SK-N-SH (cell line): Measurements from ENCODE around the gene CHMP6. TPM values are rescaled to one million over a fixed set of nuclear protein-coding genes. Genes with fewer than 3 reads are reported as not detected.

Source experiments
- CTCF ChIA-PET: fragments of 300-600, 350-600 bp; formaldehyde crosslinking; extraction: SDS; loops from one replicate; lab custom pipeline; 2021; lab: Yijun Ruan, JAX
- POLR2A ChIA-PET: fragments of 350-600 bp; sonication (Branson Sonifier 250); formaldehyde crosslinking; extraction: SDS; loops from one replicate; lab custom pipeline; 2020; ENCODE audit warnings: antibody characterized with exemption, inconsistent platforms; lab: Yijun Ruan, JAX
- DNase-seq: peaks from one replicate; pipeline ENCODE4 v3.0.0; 2012
- H2AFZ ChIP-seq: fragments of 200-600 bp; sonication (generic); 2 replicates; pipeline ENCODE4 v1.8.1; 2016; ENCODE audit warnings: antibody characterized with exemption, mild to moderate bottlenecking, low read depth
- H3F3A ChIP-seq: fragments of 200-600 bp; sonication (generic); replicated peaks from 2 replicates; pipeline ENCODE3; 2016; ENCODE audit warnings: antibody characterized with exemption, mild to moderate bottlenecking; ENCODE audit not compliant: insufficient read depth
- H3K27ac ChIP-seq, 2 experiments: fragments of 200-500 bp in 1 of 2; fragments of 200-600 bp in 1 of 2; sonication (Bioruptor generic) in 1 of 2; sonication (generic), shearing (Covaris generic) in 1 of 2; 2 replicates each; pipeline versions ENCODE4 v1.5.1 to v1.6.1; 2014 to 2016; ENCODE audit warnings: low read depth in 2 of 2, inconsistent platforms in 1 of 2, low read length in 1 of 2, mild to moderate bottlenecking in 1 of 2, mixed read lengths in 1 of 2
- H3K27me3 ChIP-seq: fragments of 200-600 bp; sonication (generic), shearing (Covaris generic); 2 replicates; pipeline ENCODE4 v1.6.1; 2016; ENCODE audit warnings: mixed run types; ENCODE audit not compliant: insufficient read depth
- H3K36me3 ChIP-seq, 2 experiments: fragments of 200-500 bp in 1 of 2; fragments of 200-600 bp in 1 of 2; sonication (Bioruptor generic) in 1 of 2; sonication (generic) in 1 of 2; replicated peaks in 1 of 2; 2 replicates each; pipeline versions ENCODE3 to v1.5.1; 2014 to 2016; ENCODE audit warnings: low read length in 1 of 2, mild to moderate bottlenecking in 1 of 2; ENCODE audit not compliant: insufficient read depth in 2 of 2, control insufficient read depth in 1 of 2
- H3K4me1 ChIP-seq, 2 experiments: fragments of 200-500 bp in 1 of 2; fragments of 200-600 bp in 1 of 2; sonication (Bioruptor generic) in 1 of 2; sonication (generic), shearing (Covaris generic) in 1 of 2; 2 replicates each; pipeline versions ENCODE4 v1.5.1 to v1.6.1; 2014 to 2016; ENCODE audit warnings: low read depth in 1 of 2, low read length in 1 of 2, mixed run types in 1 of 2; ENCODE audit not compliant: insufficient read depth in 2 of 2, control insufficient read depth in 1 of 2
- H3K4me2 ChIP-seq: fragments of 200-600 bp; sonication (generic), shearing (Covaris generic); 2 replicates; pipeline ENCODE4 v1.6.1; 2017; ENCODE audit warnings: mixed run types
- H3K4me3 ChIP-seq, 2 experiments: fragments of 200-500 bp in 1 of 2; fragments of 200-600 bp in 1 of 2; sonication (Bioruptor generic) in 1 of 2; sonication (generic), shearing (Covaris generic) in 1 of 2; 2 replicates each; pipeline versions ENCODE4 v1.5.1 to v1.8.1; 2014 to 2016; ENCODE audit warnings: low read depth in 2 of 2, inconsistent platforms in 1 of 2, low read length in 1 of 2, mild to moderate bottlenecking in 1 of 2, mixed read lengths in 1 of 2, moderate library complexity in 1 of 2
- H3K79me2 ChIP-seq: fragments of 200-600 bp; sonication (generic); 2 replicates; pipeline ENCODE4 v1.8.1; 2017; ENCODE audit warnings: mild to moderate bottlenecking; ENCODE audit not compliant: insufficient read depth
- H3K9ac ChIP-seq: fragments of 200-600 bp; sonication (generic); 2 replicates; pipeline ENCODE4 v1.6.1; 2017; ENCODE audit warnings: mixed run types
- H3K9me2 ChIP-seq: fragments of 200-600 bp; sonication (generic); 2 replicates; pipeline ENCODE4 v1.6.1; 2017; ENCODE audit warnings: mixed run types
- H3K9me3 ChIP-seq: fragments of 200-600 bp; sonication (generic); 2 replicates; pipeline ENCODE4 v1.6.1; 2017; ENCODE audit warnings: mixed run types, mild to moderate bottlenecking, moderate library complexity
- H4K20me1 ChIP-seq: fragments of 200-600 bp; sonication (generic); 2 replicates; pipeline ENCODE4 v1.6.1; 2017; ENCODE audit warnings: mild to moderate bottlenecking, mixed run types; ENCODE audit not compliant: insufficient read depth
- EP300 ChIP-seq, 2 experiments: IDR thresholded peaks; 2 replicates each; pipeline versions ENCODE4 v1.4.0 to v1.6.1; 2012; ENCODE audit warnings: borderline replicate concordance in 1 of 2, low read depth in 1 of 2, low read length in 1 of 2
- JUND ChIP-seq: IDR thresholded peaks from 2 replicates; pipeline ENCODE4 v1.4.0; 2012
- MEF2A ChIP-seq: IDR thresholded peaks from 2 replicates; pipeline ENCODE4 v1.4.0; 2012; ENCODE audit warnings: low read depth, borderline replicate concordance
- PBX3 ChIP-seq: IDR thresholded peaks from 2 replicates; pipeline ENCODE4; 2012
- RAD21 ChIP-seq: IDR thresholded peaks from 2 replicates; pipeline ENCODE4 v1.6.1; 2012; ENCODE audit warnings: mild to moderate bottlenecking, low read length
- TAF1 ChIP-seq: IDR thresholded peaks from 2 replicates; pipeline ENCODE4 v1.6.1; 2012; ENCODE audit warnings: low read depth, mild to moderate bottlenecking, low read length, moderate library complexity, borderline replicate concordance
- WGBS: methylation state at CpG from one replicate; pipeline ENCODE4 v1.1.6; 2017; ENCODE audit warnings: low lambda C conversion rate; 5-methylcytosine and 5-hydroxymethylcytosine counted together
- polyA plus RNA-seq, 3 experiments: library from polyadenylated mRNA; depleted of rRNA; stranded (reverse); fragments of >200 nt; gene quantifications; 2 replicates each; pipeline ENCODE4 v1.2.3, GENCODE V29; 2012

The CHMP6 gene
- polyA plus RNA-seq, 1 of the 3 experiments (the other 2 are of a cell fraction): 44.1 TPM

GRCh38 chr17:80947200-80947940 lies 44.3 kb upstream of the CHMP6 start:
- Histone ChIP-seq H3K4me2 (no peak overlapping the region), H3K4me3 (no peak overlapping the region), H3K9ac (no peak overlapping the region), H3K79me2 (no peaks in the 10 kb centered on the region), H2AFZ (no peak overlapping the region), H3K9me2 (no peaks in the 10 kb centered on the region), H3K4me1 (no peaks in the 10 kb centered on the region; a peak in 1 of 4 replicates), H3K27me3 (no peaks in the 10 kb centered on the region), H3F3A (no peaks in the 10 kb centered on the region), H4K20me1 (no peaks in the 10 kb centered on the region)
- 94% methylated on average over 18 of the region's 21 CpGs for WGBS
- POLR2A ChIA-PET: no interaction called here
- DNase-seq: no peak
- no peak for TF ChIP-seq TAF1
- TF ChIP-seq, all 33 proteins: peak for 0
- H3K36me3 ChIP-seq: peaks cover 0 to 35% of the 10 kb centered on the region in 2 experiments
- CTCF ChIA-PET: no interaction called here
- H3K27ac ChIP-seq: no peak overlapping the region
- no peaks in the 10 kb centered on the region for H3K9me3 ChIP-seq

DNA sequence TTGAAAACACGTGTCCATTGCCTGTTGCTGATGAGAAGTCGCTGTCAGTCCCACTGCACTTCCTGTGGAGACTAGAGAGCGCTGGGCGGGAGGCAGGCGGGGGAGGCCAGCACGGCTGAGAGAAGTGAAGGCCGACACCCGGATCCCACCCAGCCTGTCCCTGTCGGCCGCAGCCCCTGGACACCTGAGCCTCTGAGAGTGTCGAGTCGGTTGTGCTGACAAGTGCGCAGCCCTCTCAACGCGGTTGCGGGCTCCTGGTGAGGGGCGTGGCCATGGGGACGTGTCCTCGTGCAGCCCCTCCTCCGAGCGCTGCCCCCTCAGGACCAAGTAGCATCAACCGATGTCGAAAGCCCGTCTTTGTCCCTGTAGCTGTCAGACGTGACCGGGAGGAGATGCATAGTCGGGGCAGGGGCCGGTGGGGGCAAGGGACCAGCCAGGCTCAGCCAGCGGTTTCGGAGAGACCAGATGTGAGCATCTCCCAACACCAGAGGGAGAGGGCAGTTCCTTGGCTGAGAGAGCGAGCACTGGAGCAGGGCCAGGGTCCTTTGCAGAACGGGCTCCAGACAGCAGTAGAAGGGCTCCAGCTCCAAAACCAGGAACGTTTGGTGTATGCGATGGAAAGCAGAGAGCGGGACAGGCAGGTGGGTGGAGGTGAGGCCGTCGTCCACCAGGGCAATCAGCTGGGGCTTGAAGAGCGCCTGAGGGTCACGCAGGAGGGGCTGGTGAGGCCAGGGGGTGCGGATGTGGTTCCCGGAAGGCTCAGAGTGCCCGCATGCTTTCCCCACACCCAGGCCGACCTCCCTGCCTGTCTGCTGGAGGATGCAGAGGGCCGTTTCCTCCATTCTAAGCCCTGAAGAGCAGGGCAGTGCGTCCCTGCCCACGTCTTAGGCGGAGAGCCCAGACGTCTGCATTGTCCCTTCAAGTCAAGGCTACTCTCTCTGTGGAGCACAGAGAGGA lies 43.3 kb upstream of the CHMP6 start:
- H3K9ac ChIP-seq: no peak overlapping the region
- no peak overlapping the region for H3K4me3 ChIP-seq
- H4K20me1 ChIP-seq: no peaks in the 10 kb centered on the region
- no peak overlapping the region for H3K4me2 ChIP-seq
- H3K79me2 ChIP-seq: no peaks in the 10 kb centered on the region
- no peaks in the 10 kb centered on the region for H3K4me1 ChIP-seq
- TF ChIP-seq PBX3: no peak
- no peak for TF ChIP-seq JUND
- TF ChIP-seq MEF2A: no peak
- peak; percentile 27 for DNase-seq
- H3F3A ChIP-seq: no peaks in the 10 kb centered on the region
- no peaks in the 10 kb centered on the region for H3K9me2 ChIP-seq
- H3K36me3 ChIP-seq: peaks cover 3 to 33% of the 10 kb centered on the region in 2 experiments
- no peaks in the 10 kb centered on the region for H3K9me3 ChIP-seq
- ChIA-PET CTCF (interaction anchor here (0.7 to 1.7 kb wide), 4 partner anchors 20 to 521 kb away, joined by 3 to 7 read pairs (median 3); no protein-coding TSS in a partner anchor), POLR2A (no interaction called here)
- no peak overlapping the region for H2AFZ ChIP-seq
- H3K27me3 ChIP-seq: no peaks in the 10 kb centered on the region
- no peak overlapping the region for H3K27ac ChIP-seq
- 94% methylated on average over 46 of the region's 48 CpGs for WGBS

- no peaks in the 10 kb centered on the region for H3F3A ChIP-seq
- H3K36me3 ChIP-seq: peaks cover 3 to 33% of the 10 kb centered on the region in 2 experiments
- H3K79me2 ChIP-seq: no peaks in the 10 kb centered on the region
- no peak overlapping the region for H3K9ac ChIP-seq
- no peak overlapping the region for H2AFZ ChIP-seq
- no peaks in the 10 kb centered on the region for H3K27me3 ChIP-seq
- no peak overlapping the region for H3K4me3 ChIP-seq
- no peaks in the 10 kb centered on the region for H4K20me1 ChIP-seq
- POLR2A ChIA-PET: no interaction called here
- H3K4me1 ChIP-seq: no peaks in the 10 kb centered on the region
- no peak overlapping the region for H3K27ac ChIP-seq
- 92% methylated on average over 9 of the region's 16 CpGs for WGBS
- H3K9me2 ChIP-seq: no peaks in the 10 kb centered on the region
- DNase-seq: peak; percentile 51
- CTCF ChIA-PET: interaction anchor here (1.0 to 1.7 kb wide), 3 partner anchors 50 to 522 kb away, joined by 3 to 7 read pairs (median 3); no protein-coding TSS in a partner anchor
- no peaks in the 10 kb centered on the region for H3K9me3 ChIP-seq
- H3K4me2 ChIP-seq: no peak overlapping the region
- peak; percentile 26 for TF ChIP-seq RAD21
- no peak for TF ChIP-seq EP300 (IDR thresholded peaks at IDR 0.05; ENCODE audit: borderline replicate concordance in 1 of 2, low read depth in 1 of 2, low read length in 1 of 2)
These were observed 42.6 kb upstream of the CHMP6 start for GRCh38 chr17:80948976-80949450.
